Stimulated activated CD8-positive, alpha-beta memory T cell treated with anti-CD3 and anti-CD28 coated beads, Interleukin-4, amount 100 ng/mL, for 48 hours (primary cell): ENCODE data around the gene CRADD.
A peak's percentile ranks its signal among the peaks of the same experiment; 100 is the strongest.
"Not testable (repeated sequence)": the region's sequence is repeated elsewhere in the genome, so short reads cannot be mapped to it uniquely, and the experiment has no call there.

Experiments used
- DNase-seq: peaks from one replicate; pipeline ENCODE4 v3.0.0-alpha.2; 2020

The CRADD gene

GRCh38 chr12:93850481-93851256 is 173.5 kb downstream of the CRADD start:
- DNase-seq = no peak

GRCh38 chr12:93851257-93851671 is 174.1 kb downstream of the CRADD start:
- DNase-seq = peak; percentile 48

- no peak for DNase-seq
These were observed 175.0 kb downstream of the CRADD start for GRCh38 chr12:93852173-93852591.

- no peak for DNase-seq
These were observed 176.7 kb downstream of the CRADD start for GRCh38 chr12:93853698-93854478.

GRCh38 chr12:93855261-93855660 is 178.1 kb downstream of the CRADD start:
- DNase-seq = no peak

- DNase-seq = no peak
These were observed 179.4 kb downstream of the CRADD start for GRCh38 chr12:93856611-93857010.

GRCh38 chr12:93857279-93857938 is 180.2 kb downstream of the CRADD start:
- DNase-seq = no peak

GRCh38 chr12:93857991-93858447 is 180.8 kb downstream of the CRADD start:
- DNase-seq = no peak

- no peak for DNase-seq
These were observed 183.6 kb downstream of the CRADD start for GRCh38 chr12:93860668-93861373.

- DNase-seq = no peak
These were observed 185.2 kb downstream of the CRADD start for GRCh38 chr12:93862424-93862823.

- no peak for DNase-seq
These were observed 188.6 kb downstream of the CRADD start for GRCh38 chr12:93865751-93866150.

- no peak for DNase-seq
These were observed 191.6 kb downstream of the CRADD start for GRCh38 chr12:93868771-93869170.

- DNase-seq = no peak
These were observed 193.0 kb downstream of the CRADD start for GRCh38 chr12:93870020-93870795.

GRCh38 chr12:93871566-93871965 is 194.4 kb downstream of the CRADD start:
- DNase-seq = not testable (repeated sequence)

- no peak for DNase-seq
These were observed 196.4 kb downstream of the CRADD start for GRCh38 chr12:93873561-93873960.

- DNase-seq = no peak
These were observed 198.0 kb downstream of the CRADD start for GRCh38 chr12:93875157-93875556.

- no peak for DNase-seq
These were observed 199.2 kb downstream of the CRADD start for GRCh38 chr12:93876360-93876759.

GRCh38 chr12:93877446-93877845 is 200.3 kb downstream of the CRADD start:
- DNase-seq = no peak

GRCh38 chr12:93879476-93880421 is 202.6 kb downstream of the CRADD start:
- DNase-seq = no peak

GRCh38 chr12:93880853-93881522 is 203.8 kb downstream of the CRADD start:
- peak; percentile 3 for DNase-seq
